EH (cell line): ENCODE data around the gene RAB4B.
"Not testable (repeated sequence)": the region's sequence is repeated elsewhere in the genome, so short reads cannot be mapped to it uniquely, and the experiment has no call there.

Experiments
- DNase-seq: peaks from one replicate; pipeline ENCODE4 v3.0.0-alpha.2; 2015; ENCODE audit warnings: low read depth

Gene RAB4B

GRCh38 chr19:40780582-40780981 is 2.5 kb downstream of the RAB4B start:
- no peak for DNase-seq

GRCh38 chr19:40781140-40781539 is 3.1 kb downstream of the RAB4B start:
- DNase-seq, result no peak

GRCh38 chr19:40783711-40784110 is 5.7 kb downstream of the RAB4B start:
- no peak for DNase-seq

GRCh38 chr19:40784146-40784545 is 6.1 kb downstream of the RAB4B start:
- not testable (repeated sequence) for DNase-seq

GRCh38 chr19:40785526-40785925 is 7.5 kb downstream of the RAB4B start:
- DNase-seq, result no peak

- DNase-seq, result no peak
Observed at GRCh38 chr19:40786060-40787037, 8.3 kb downstream of the RAB4B start.

- no peak for DNase-seq
Observed at GRCh38 chr19:40791349-40791748, 13.3 kb downstream of the RAB4B start.

GRCh38 chr19:40791996-40792395 is 13.9 kb downstream of the RAB4B start:
- no peak for DNase-seq

- DNase-seq, result no peak
Observed at GRCh38 chr19:40797166-40797962, 19.3 kb downstream of the RAB4B start.

- peak; percentile 74 for DNase-seq
Observed at GRCh38 chr19:40797963-40798682, 20.1 kb downstream of the RAB4B start.

- DNase-seq, result peak; percentile 99
Observed at GRCh38 chr19:40798683-40799557, 20.9 kb downstream of the RAB4B start, which contains the start of gene EGLN2. Gene EGLN2, plus strand, starts transcription at chr19:40799191. Its CDS starts 1,382 bp downstream, at chr19:40800573.

- peak; percentile 50 for DNase-seq
Observed at GRCh38 chr19:40799558-40800338, 21.7 kb downstream of the RAB4B start.

GRCh38 chr19:40800339-40800996 is 22.4 kb downstream of the RAB4B start:
- DNase-seq, result no peak

GRCh38 chr19:40800997-40801377 is 22.9 kb downstream of the RAB4B start:
- DNase-seq, result no peak

- no peak for DNase-seq
Observed at GRCh38 chr19:40801426-40802299, 23.6 kb downstream of the RAB4B start.

- no peak for DNase-seq
Observed at GRCh38 chr19:40802300-40803169, 24.5 kb downstream of the RAB4B start.

- no peak for DNase-seq
Observed at GRCh38 chr19:40803170-40803856, 25.3 kb downstream of the RAB4B start.
